ENCODE results near the gene CR1L. TPM values are rescaled to one million over a fixed set of nuclear protein-coding genes. Genes with fewer than 3 reads are reported as not detected.

Gene CR1L
- total and polyA plus RNA-seq, 2 experiments from 2014 or later = 5.8 to 21.4 TPM

DNA sequence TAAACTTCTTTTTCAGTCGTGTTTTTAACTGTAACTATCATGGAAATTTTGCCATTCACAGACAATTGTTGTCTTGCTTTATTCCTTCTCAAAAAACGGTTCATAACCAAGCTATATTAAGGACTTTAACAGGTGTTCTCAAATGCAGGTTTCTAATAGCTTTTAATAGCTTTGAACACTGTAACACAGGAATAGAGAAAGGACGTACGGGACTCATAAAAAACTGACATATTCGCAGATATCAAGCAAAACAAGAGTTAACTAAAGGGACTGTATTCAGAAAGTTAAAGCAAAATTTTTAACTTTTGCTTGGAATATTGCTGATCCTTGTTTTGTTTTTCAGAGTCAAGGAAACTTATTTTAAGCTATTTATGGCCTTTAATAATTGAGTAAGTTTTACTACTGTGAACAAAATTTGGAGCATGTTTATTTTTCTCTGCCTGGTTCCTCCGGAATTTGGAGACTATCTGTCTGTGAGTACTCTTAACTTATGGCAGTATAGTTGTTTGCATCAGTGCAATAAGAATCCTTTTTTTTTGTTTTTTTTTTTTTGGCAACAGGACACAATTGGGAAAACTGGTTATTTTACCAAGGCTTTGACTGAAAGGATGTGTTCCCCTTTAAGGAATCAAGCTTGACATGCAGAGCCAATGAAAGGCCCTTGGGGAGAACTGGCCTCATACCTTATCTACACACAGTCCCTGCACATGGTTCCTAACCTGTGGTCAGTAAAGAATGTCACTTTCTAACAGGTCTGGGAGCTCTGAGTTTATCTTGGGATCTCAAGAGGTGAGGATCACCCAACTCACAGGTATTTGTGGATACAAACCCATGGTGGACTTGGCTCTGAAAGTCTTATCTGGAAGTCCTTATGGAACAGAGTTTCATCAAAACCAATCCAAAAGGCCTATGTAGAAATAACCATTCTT is 101.2 kb downstream of the CR1L start:
- no peak overlapping the region for H3K4me2 ChIP-seq
- no peaks in the 10 kb centered on the region for H3K27me3 ChIP-seq (ENCODE audit: insufficient read depth)
- H3K4me1 Mint-ChIP-seq = peaks cover 44% of the 10 kb centered on the region
- H3K36me3 ChIP-seq (ENCODE audit: insufficient read depth) = no peaks in the 10 kb centered on the region
- H3K27ac Mint-ChIP-seq = no peak overlapping the region
- H3K4me3 ChIP-seq = no peak overlapping the region
- no peak for DNase-seq (ENCODE audit: low spot score)
- no peak for ATAC-seq
- no peak overlapping the region for H2AFZ ChIP-seq
- no peak overlapping the region for H3K4me3 Mint-ChIP-seq
- H3K27me3 Mint-ChIP-seq (ENCODE audit: insufficient read depth, low read depth, poor library complexity) = peaks cover 4% of the 10 kb centered on the region
- no peaks in the 10 kb centered on the region for H4K20me1 ChIP-seq (replicated peaks; ENCODE audit: insufficient read depth)
- TF ChIP-seq JUNB (IDR thresholded peaks at IDR 0.05; ENCODE audit: unreplicated experiment) (no peak), ZNF114 (CRISPR knock-in tag; IDR thresholded peaks at IDR 0.05) (no peak), EZH2 (IDR thresholded peaks at IDR 0.05; ENCODE audit: low read depth, unreplicated experiment) (no peak), EZH2phosphoT487 (IDR thresholded peaks at IDR 0.05; ENCODE audit: unreplicated experiment) (no peak), POLR2AphosphoS5 (IDR thresholded peaks at IDR 0.05; ENCODE audit: low read depth) (no peak)
- TF ChIP-seq, protein P1, sequence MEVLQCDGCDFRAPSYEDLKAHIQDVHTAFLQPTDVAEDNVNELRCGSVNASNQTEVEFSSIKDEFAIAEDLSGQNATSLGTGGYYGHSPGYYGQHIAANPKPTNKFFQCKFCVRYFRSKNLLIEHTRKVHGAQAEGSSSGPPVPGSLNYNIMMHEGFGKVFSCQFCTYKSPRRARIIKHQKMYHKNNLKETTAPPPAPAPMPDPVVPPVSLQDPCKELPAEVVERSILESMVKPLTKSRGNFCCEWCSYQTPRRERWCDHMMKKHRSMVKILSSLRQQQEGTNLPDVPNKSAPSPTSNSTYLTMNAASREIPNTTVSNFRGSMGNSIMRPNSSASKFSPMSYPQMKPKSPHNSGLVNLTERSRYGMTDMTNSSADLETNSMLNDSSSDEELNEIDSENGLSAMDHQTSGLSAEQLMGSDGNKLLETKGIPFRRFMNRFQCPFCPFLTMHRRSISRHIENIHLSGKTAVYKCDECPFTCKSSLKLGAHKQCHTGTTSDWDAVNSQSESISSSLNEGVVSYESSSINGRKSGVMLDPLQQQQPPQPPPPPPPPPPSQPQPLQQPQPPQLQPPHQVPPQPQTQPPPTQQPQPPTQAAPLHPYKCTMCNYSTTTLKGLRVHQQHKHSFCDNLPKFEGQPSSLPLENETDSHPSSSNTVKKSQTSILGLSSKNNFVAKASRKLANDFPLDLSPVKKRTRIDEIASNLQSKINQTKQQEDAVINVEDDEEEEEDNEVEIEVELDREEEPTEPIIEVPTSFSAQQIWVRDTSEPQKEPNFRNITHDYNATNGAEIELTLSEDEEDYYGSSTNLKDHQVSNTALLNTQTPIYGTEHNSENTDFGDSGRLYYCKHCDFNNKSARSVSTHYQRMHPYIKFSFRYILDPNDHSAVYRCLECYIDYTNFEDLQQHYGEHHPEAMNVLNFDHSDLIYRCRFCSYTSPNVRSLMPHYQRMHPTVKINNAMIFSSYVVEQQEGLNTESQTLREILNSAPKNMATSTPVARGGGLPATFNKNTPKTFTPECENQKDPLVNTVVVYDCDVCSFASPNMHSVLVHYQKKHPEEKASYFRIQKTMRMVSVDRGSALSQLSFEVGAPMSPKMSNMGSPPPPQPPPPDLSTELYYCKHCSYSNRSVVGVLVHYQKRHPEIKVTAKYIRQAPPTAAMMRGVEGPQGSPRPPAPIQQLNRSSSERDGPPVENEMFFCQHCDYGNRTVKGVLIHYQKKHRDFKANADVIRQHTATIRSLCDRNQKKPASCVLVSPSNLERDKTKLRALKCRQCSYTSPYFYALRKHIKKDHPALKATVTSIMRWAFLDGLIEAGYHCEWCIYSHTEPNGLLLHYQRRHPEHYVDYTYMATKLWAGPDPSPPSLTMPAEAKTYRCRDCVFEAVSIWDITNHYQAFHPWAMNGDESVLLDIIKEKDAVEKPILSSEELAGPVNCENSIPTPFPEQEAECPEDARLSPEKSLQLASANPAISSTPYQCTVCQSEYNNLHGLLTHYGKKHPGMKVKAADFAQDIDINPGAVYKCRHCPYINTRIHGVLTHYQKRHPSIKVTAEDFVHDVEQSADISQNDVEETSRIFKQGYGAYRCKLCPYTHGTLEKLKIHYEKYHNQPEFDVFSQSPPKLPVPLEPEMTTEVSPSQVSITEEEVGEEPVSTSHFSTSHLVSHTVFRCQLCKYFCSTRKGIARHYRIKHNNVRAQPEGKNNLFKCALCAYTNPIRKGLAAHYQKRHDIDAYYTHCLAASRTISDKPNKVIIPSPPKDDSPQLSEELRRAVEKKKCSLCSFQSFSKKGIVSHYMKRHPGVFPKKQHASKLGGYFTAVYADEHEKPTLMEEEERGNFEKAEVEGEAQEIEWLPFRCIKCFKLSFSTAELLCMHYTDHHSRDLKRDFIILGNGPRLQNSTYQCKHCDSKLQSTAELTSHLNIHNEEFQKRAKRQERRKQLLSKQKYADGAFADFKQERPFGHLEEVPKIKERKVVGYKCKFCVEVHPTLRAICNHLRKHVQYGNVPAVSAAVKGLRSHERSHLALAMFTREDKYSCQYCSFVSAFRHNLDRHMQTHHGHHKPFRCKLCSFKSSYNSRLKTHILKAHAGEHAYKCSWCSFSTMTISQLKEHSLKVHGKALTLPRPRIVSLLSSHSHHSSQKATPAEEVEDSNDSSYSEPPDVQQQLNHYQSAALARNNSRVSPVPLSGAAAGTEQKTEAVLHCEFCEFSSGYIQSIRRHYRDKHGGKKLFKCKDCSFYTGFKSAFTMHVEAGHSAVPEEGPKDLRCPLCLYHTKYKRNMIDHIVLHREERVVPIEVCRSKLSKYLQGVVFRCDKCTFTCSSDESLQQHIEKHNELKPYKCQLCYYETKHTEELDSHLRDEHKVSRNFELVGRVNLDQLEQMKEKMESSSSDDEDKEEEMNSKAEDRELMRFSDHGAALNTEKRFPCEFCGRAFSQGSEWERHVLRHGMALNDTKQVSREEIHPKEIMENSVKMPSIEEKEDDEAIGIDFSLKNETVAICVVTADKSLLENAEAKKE (CRISPR knock-in tag; IDR thresholded peaks at IDR 0.05) = no peak
- H3F3A ChIP-seq (replicated peaks; ENCODE audit: low read depth) = no peaks in the 10 kb centered on the region
- peaks cover under 1% of the 10 kb centered on the region; the same call in 1 of the 2 replicates for H3K9me2 ChIP-seq (ENCODE audit: insufficient read depth)
- H3K4me1 ChIP-seq (ENCODE audit: insufficient read depth) = peaks cover 34% of the 10 kb centered on the region
- H3K36me3 Mint-ChIP-seq (ENCODE audit: low read depth) = peaks cover 9% of the 10 kb centered on the region
- peaks cover 11% of the 10 kb centered on the region for H3K79me2 ChIP-seq (replicated peaks; ENCODE audit: insufficient read depth)
- H3K9me3 Mint-ChIP-seq = peaks cover 13% of the 10 kb centered on the region
- no peak overlapping the region for H3K27ac ChIP-seq (ENCODE audit: low read depth)
